Naive thymus-derived CD8-positive, alpha-beta T cell (primary cell): ENCODE measurements around the gene EDIL3. TPM values are rescaled to one million over a fixed set of nuclear protein-coding genes. Genes with fewer than 3 reads are reported as not detected.

Experiments used
- ATAC-seq, 2 donors: fragments of 150-1000 bp; cut with Tn5 transposase in 1 of 2; sonication (Bioruptor Pico), chemical (Tn5 transposase) in 1 of 2; 1 replicate in 1 of 2; 2 replicates in 1 of 2; pipeline ENCODE4 v1.10.0; 2021; ENCODE audit warnings: mild to moderate bottlenecking in 2 of 2, moderate library complexity in 2 of 2
- POLR2A ChIA-PET: fragments of 350-600 bp; sonication (Branson Sonifier 250); formaldehyde crosslinking; loops from one replicate; lab custom pipeline; 2021; ENCODE audit warnings: antibody characterized with exemption; lab: Charles Lee
- DNase-seq, 10 donors: peaks; one replicate each; pipeline versions ENCODE4 v3.0.0 to v3.0.0-alpha.2; 2020 to 2022
- H3K27ac Mint-ChIP-seq, 10 donors: one replicate each; pipeline ENCODE4 v1.8.0; 2020 to 2022; ENCODE audit warnings: mild to moderate bottlenecking in 10 of 10, mixed read lengths in 10 of 10, moderate library complexity in 4 of 10, inconsistent platforms in 1 of 10
- H3K27me3 Mint-ChIP-seq, 5 donors: one replicate each; pipeline ENCODE4 v1.8.0; 2021 to 2022; ENCODE audit warnings: mixed read lengths in 5 of 5
- H3K36me3 Mint-ChIP-seq, 3 donors: one replicate each; pipeline ENCODE4 v1.8.0; 2020 to 2022; ENCODE audit warnings: mixed read lengths in 3 of 3, mild to moderate bottlenecking in 2 of 3, inconsistent platforms in 1 of 3
- H3K4me1 Mint-ChIP-seq, 4 donors: one replicate each; pipeline ENCODE4 v1.8.0; 2021 to 2022; ENCODE audit warnings: mixed read lengths in 4 of 4
- H3K4me3 Mint-ChIP-seq, 10 donors: one replicate each; pipeline ENCODE4 v1.8.0; 2020 to 2022; ENCODE audit warnings: mild to moderate bottlenecking in 10 of 10, mixed read lengths in 10 of 10, moderate library complexity in 6 of 10, inconsistent platforms in 1 of 10
- H3K9me3 Mint-ChIP-seq, 9 donors: one replicate each; pipeline ENCODE4 v1.8.0; 2020 to 2022; ENCODE audit warnings: mixed read lengths in 9 of 9, mild to moderate bottlenecking in 3 of 9, inconsistent platforms in 1 of 9, moderate library complexity in 1 of 9
- polyA plus RNA-seq, 3 donors: library from polyadenylated mRNA; unstranded; fragments of 300-500 nt; fragmentation: Illumina TruSeq; gene quantifications; one replicate each; pipeline ENCODE4 v1.2.3, GENCODE V29; 2021
- total RNA-seq, 8 experiments: library from RNA in 2 of 8; stranded (reverse) in 2 of 8; gene quantifications; one replicate each; pipeline ENCODE4 v1.2.3 and lab custom pipeline; 2021 to 2026

EDIL3 gene
- total and polyA plus RNA-seq, 5 experiments from 2014 or later: not detected

DNA sequence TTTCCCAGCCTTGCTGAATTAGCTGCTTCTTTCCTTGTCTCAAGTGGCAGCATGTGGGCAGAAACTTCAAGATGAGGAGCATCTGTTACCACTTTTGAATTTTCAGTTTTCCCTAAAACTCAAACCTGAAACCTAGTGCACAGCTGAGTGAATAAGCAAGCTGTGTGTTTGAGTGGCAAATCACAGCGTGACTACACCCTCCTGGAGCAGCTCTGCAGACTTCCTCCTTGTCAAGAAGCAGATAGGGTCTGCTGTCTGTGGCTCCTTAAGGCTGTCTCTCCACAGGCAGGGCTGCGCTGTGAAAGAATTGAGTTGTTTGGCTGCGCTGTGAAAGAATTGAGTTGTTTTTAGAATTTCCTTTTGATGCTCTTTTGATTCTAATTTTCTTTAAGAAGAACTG is 484.4 kb downstream of the EDIL3 start:
- POLR2A ChIA-PET: no interaction called here
- Mint-ChIP-seq H3K9me3 (peaks cover 0 to 4% (median 0%) of the 10 kb centered on the region in 9 donors), H3K36me3 (peaks cover 0 to 3% (median 0%) of the 10 kb centered on the region in 3 donors), H3K4me3 (no peak overlapping the region), H3K27ac (no peak overlapping the region), H3K4me1 (no peaks in the 10 kb centered on the region), H3K27me3 (no peaks in the 10 kb centered on the region)
- no peak for ATAC-seq
- no peak for DNase-seq

DNA sequence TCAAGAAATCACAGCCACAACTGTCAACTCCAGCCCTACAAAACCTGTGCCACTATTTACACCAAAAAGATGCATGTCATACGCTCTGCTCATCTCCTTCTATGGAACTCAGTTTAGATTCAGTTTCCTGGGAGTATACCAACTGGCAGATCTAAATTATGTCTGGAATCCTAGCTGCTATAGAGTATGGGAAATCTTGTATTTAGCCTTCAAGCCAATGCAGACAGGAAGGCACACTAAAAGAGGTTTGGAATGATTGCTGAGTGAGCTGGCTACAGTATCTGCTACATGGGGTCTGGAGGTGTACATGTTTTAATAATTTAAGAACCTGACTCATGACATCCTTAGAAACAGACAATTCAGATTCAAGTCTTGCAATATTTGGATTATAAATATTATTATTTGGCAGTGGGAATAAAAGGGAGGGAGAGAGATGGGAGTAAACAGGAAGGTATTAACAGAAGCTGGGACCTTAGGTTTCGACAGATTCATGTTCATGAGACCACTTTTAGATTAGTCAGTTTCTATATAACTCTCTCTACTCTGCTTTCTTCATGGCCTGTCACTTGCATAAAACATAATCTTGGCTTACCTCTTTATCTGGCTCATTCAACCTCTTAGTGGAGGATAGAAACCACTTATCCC is 485.2 kb downstream of the EDIL3 start:
- POLR2A ChIA-PET: no interaction called here
- no peak for ATAC-seq
- Mint-ChIP-seq H3K27ac (no peak overlapping the region), H3K27me3 (no peaks in the 10 kb centered on the region), H3K4me3 (no peak overlapping the region), H3K4me1 (no peaks in the 10 kb centered on the region), H3K36me3 (no peaks in the 10 kb centered on the region), H3K9me3 (peaks cover 0 to 6% (median 0%) of the 10 kb centered on the region in 9 donors)
- DNase-seq: no peak

DNA sequence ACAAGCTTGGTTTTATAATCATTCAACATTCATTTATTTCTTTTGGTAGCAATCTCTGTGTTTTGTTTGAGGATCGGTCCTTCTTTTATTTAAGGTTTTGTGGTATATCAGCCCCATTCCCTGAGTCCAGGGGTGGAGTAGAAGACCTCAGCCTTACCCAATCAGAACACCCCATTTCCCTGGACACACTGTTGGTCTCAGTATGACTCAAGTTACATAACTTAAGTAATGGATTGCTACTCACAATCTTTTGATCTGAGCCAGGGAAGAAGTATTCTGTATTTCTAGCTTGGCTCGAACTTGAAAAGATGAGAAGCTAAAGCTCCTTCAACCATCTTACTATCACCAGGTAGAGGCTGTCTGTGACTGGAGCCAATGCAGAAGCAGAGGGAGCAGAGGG is 488.8 kb downstream of the EDIL3 start:
- Mint-ChIP-seq H3K4me1 (no peaks in the 10 kb centered on the region), H3K27ac (no peak overlapping the region), H3K4me3 (no peak overlapping the region), H3K36me3 (no peaks in the 10 kb centered on the region), H3K9me3 (peaks cover 0 to 3% (median 0%) of the 10 kb centered on the region in 9 donors), H3K27me3 (no peaks in the 10 kb centered on the region)
- DNase-seq: no peak
- ATAC-seq: no peak
- POLR2A ChIA-PET: no interaction called here

DNA sequence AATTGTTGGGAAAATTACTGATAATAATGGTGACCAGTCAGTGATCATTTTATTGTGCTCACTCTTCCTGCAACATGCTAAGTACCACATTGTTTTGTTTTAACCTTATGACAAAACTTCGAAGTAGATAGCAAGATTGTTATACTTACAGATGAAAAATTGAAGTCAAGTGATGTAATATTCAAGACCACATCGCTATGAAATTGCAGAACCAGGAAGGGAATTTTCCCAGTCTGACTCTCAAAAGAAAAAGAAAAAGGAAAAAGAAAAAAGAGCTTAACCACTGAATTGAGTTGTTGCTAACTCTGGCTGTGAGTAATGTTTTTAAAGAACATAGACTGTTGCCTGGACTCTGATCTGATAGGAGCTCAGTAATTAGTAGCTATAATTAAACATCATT is 493.4 kb downstream of the EDIL3 start:
- Mint-ChIP-seq H3K4me1 (no peaks in the 10 kb centered on the region), H3K27me3 (no peaks in the 10 kb centered on the region), H3K36me3 (no peaks in the 10 kb centered on the region), H3K27ac (no peak overlapping the region), H3K9me3 (peaks cover 0 to 2% (median 0%) of the 10 kb centered on the region in 9 donors), H3K4me3 (no peak overlapping the region)
- POLR2A ChIA-PET: no interaction called here
- no peak for DNase-seq
- ATAC-seq: no peak
